SHP77 treated with DMSO at 0.1 percent for 48 hours (cell line): ENCODE data around the gene CHST7.
"Not testable (repeated sequence)": the region's sequence is repeated elsewhere in the genome, so short reads cannot be mapped to it uniquely, and the experiment has no call there.

Experiments used
- DNase-seq: peaks from one replicate; lab custom pipeline; 2025; lab: John Stamatoyannopoulos, UW

The CHST7 gene

GRCh38 chrX:46573331-46573891 is at the start of gene CHST7:
Gene CHST7 (plus strand): TSS chrX:46573765. CDS start chrX:46573932, 167 bp downstream.
- DNase-seq, result peak; percentile 44

- not testable (repeated sequence) for DNase-seq
Observed at GRCh38 chrX:46528640-46529039, 44.9 kb upstream of the CHST7 start.

- not testable (repeated sequence) for DNase-seq
Observed at GRCh38 chrX:46529740-46530403, 43.7 kb upstream of the CHST7 start.

- not testable (repeated sequence) for DNase-seq
Observed at GRCh38 chrX:46530404-46530908, 43.1 kb upstream of the CHST7 start.

GRCh38 chrX:46531442-46531841 is 42.1 kb upstream of the CHST7 start:
- DNase-seq, result no peak

GRCh38 chrX:46543441-46543840 is 30.1 kb upstream of the CHST7 start:
- DNase-seq, result no peak

GRCh38 chrX:46544527-46544926 is 29.0 kb upstream of the CHST7 start:
- not testable (repeated sequence) for DNase-seq

GRCh38 chrX:46545111-46546005 is 28.2 kb upstream of the CHST7 start, which contains the start of gene ZNF674:
Gene ZNF674 (minus strand): TSS chrX:46545421. CDS start chrX:46542087, 3,334 bp downstream.
- DNase-seq, result peak; percentile 52

- no peak for DNase-seq
Observed at GRCh38 chrX:46547857-46548256, 25.7 kb upstream of the CHST7 start.

GRCh38 chrX:46549914-46550313 is 23.7 kb upstream of the CHST7 start:
- no peak for DNase-seq

GRCh38 chrX:46551494-46552128 is 22.0 kb upstream of the CHST7 start:
- no peak for DNase-seq

GRCh38 chrX:46553935-46554334 is 19.6 kb upstream of the CHST7 start:
- DNase-seq, result no peak

- no peak for DNase-seq
Observed at GRCh38 chrX:46554942-46555341, 18.6 kb upstream of the CHST7 start.

GRCh38 chrX:46559062-46559461 is 14.5 kb upstream of the CHST7 start:
- no peak for DNase-seq

- no peak for DNase-seq
Observed at GRCh38 chrX:46561824-46562657, 11.5 kb upstream of the CHST7 start.

GRCh38 chrX:46567388-46567787 is 6.2 kb upstream of the CHST7 start:
- DNase-seq, result no peak

GRCh38 chrX:46569621-46570020 is 3.9 kb upstream of the CHST7 start:
- DNase-seq, result no peak

GRCh38 chrX:46571423-46572339 is 1.9 kb upstream of the CHST7 start:
- no peak for DNase-seq

GRCh38 chrX:46572340-46572936 is 1.1 kb upstream of the CHST7 start:
- no peak for DNase-seq
